Skin of body (tissue), 2 donors: ENCODE data around the gene SNAPC4. TPM values are rescaled to one million over a fixed set of nuclear protein-coding genes. Genes with fewer than 3 reads are reported as not detected.
"Not testable (repeated sequence)": the region's sequence is repeated elsewhere in the genome, so short reads cannot be mapped to it uniquely, and the experiment has no call there.

Source experiments
- DNase-seq: peaks from one replicate; lab custom pipeline; 2025; lab: John Stamatoyannopoulos, UW
- total RNA-seq: library from RNA; depleted of rRNA; stranded (reverse); fragments of >200 nt; gene quantifications from one replicate; pipeline ENCODE4 v1.2.3, GENCODE V29; 2014

Gene SNAPC4
- total RNA-seq, 1 donor from 2014 or later: 5.7 TPM

GRCh38 chr9:136355616-136356557, 44.1 kb downstream of the SNAPC4 start:
- no peak for DNase-seq

GRCh38 chr9:136354592-136355085, 45.3 kb downstream of the SNAPC4 start:
- no peak for DNase-seq

- no peak for DNase-seq
Observed at GRCh38 chr9:136353757-136354488, 46.0 kb downstream of the SNAPC4 start.

- DNase-seq: no peak
Observed at GRCh38 chr9:136353088-136353487, 46.9 kb downstream of the SNAPC4 start.

GRCh38 chr9:136352682-136353081, 47.3 kb downstream of the SNAPC4 start:
- no peak for DNase-seq

GRCh38 chr9:136351868-136352267, 48.1 kb downstream of the SNAPC4 start:
- not testable (repeated sequence) for DNase-seq

- no peak for DNase-seq
Observed at GRCh38 chr9:136351252-136351800, 48.6 kb downstream of the SNAPC4 start.

Other genes starting within 250 kb of the SNAPC4 start
- gene LHX3, start 195.0 kb downstream of the SNAPC4 start, total RNA-seq: 0.10 TPM
- gene QSOX2, start 154.4 kb downstream of the SNAPC4 start, total RNA-seq: 7.8 TPM
- gene CCDC187, start 96.1 kb downstream of the SNAPC4 start, total RNA-seq: 0.10 TPM
- gene GPSM1, start 72.6 kb downstream of the SNAPC4 start, total RNA-seq: 18.6 TPM
- 5.1 TPM for gene DNLZ, start 36.4 kb downstream of the SNAPC4 start, total RNA-seq
- 3.0 TPM for gene CARD9, start 26.5 kb downstream of the SNAPC4 start, total RNA-seq
- 21.4 TPM for gene ENTR1, start 10.4 kb upstream of the SNAPC4 start, total RNA-seq
- 26.2 TPM for gene PMPCA, start 10.5 kb upstream of the SNAPC4 start, total RNA-seq
- 4.8 TPM for gene INPP5E, start 39.7 kb upstream of the SNAPC4 start, total RNA-seq
- gene SEC16A, start 82.9 kb upstream of the SNAPC4 start, total RNA-seq: 26.5 TPM
- 47.7 TPM for gene NOTCH1, start 145.9 kb upstream of the SNAPC4 start, total RNA-seq